GM12872 (cell line): ENCODE measurements around the gene ASL.

Source experiments
- CTCF ChIP-seq: IDR thresholded peaks from 3 replicates; pipeline ENCODE4 v1.5.1; 2011; ENCODE audit warnings: low read depth, mild to moderate bottlenecking, low read length, moderate library complexity; ENCODE audit not compliant: insufficient read depth

ASL gene

GRCh38 chr7:66125052-66125694 lies 49.6 kb downstream of the ASL start:
- TF ChIP-seq CTCF = no peak

GRCh38 chr7:66138994-66139752 lies 63.6 kb downstream of the ASL start:
- no peak for TF ChIP-seq CTCF

- no peak for TF ChIP-seq CTCF
These were observed 65.3 kb downstream of the ASL start for GRCh38 chr7:66140924-66141323.

- TF ChIP-seq CTCF = no peak
These were observed 66.7 kb downstream of the ASL start for GRCh38 chr7:66142334-66142733.

GRCh38 chr7:66142996-66143395 lies 67.4 kb downstream of the ASL start:
- no peak for TF ChIP-seq CTCF
